HG02759 (cell line): ENCODE results near the gene STAB2.

ENCODE experiments used
- ATAC-seq: cut with Tn5 transposase; IDR thresholded peaks from one replicate; pipeline ENCODE4 v1.9.1; 2021; ENCODE audit warnings: mild to moderate bottlenecking, moderate library complexity; ENCODE audit not compliant: unreplicated experiment

Gene STAB2

DNA sequence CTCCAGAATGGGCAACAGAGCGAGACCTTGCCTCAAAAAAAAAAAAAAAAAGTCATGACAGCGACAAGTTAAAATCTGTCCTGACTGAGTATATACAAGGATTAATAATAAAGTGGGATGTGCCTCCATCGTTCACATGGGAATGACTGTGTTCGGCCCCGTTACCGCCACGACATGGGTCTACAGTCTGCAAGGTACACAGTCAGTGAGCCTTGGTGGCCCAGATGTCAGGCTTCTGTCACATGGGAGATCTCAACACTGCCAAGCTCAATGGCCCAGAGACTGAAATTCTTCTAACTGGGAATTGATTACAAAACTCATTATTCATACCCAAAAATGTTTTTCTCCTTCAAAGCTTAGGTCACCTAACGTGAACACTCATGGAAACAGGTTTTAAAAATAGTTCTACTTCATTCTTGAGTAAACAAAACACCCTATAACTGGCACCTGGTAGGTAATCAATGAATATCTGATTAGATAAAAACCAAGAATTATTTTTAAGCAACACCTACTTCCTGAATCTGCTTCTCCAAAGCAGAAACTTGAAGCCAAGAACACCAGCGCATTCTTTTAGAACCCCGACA, 188.0 kb downstream of the STAB2 start:
- no peak for ATAC-seq

DNA sequence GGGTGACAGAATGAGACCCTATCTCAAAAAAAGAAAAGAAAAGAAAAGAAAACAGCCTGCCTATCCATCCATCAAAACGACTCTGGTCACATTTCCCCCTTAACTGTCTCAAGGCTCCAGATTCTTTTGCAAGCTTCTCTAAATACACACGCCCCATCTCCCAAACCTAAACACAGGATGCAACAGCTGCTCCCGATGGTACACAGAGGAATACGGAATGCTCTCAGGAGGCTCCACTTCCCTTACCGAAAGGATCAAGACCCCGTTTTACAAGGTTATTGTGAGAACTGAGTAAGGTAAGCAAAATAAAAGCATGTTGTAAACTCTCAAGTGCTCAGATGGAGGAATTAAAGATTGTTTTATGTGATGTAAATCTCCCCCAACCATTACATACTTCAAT, 191.7 kb downstream of the STAB2 start:
- no peak for ATAC-seq

DNA sequence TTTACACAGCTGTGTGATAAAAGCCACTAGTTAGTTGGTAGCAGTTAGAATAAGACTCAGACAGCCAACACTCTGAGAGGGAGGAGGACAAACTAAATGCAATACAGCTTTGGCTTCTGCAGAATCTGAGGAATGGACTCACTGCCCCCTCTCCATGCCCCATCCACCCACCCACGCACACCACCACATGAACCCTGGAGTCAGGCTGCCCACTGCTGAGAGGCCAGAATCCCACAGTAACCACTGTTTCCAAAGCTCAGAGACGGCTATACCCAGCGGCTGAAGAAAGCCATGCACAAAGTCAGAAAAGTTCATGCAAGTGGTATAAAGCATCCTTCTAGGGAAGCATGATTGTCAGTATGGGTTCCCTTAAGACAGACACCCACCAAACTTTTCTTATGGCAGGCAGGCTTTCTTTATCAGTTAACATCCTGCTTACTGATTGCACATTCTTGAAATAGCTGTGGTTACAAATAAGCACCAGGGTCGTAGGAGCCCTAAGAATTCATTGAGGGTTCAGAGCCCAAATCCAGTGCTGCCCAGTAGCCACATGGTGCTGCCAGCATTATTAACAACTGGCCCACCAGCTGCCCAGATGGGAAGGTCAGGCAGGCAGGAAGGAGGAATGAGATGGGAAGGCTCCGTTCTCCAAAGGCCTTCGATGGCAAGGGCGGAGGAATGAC, 192.5 kb downstream of the STAB2 start:
- ATAC-seq, result no peak

DNA sequence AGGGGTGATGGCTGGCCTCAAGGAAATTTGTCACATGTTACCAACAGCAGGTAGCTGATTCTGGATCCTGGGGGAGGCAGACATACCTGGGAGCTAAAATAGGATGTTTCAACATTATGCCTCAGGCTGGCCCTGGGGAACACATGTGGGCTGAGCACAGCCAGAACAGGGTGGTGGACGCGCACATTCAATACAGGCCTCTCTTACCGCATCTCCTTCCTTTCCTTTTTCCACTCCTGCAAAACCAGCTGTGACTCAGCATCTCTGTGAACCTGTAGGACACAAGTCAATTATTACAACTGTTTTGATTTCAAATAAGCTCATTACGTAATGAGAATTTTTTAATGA, 193.0 kb downstream of the STAB2 start:
- no peak for ATAC-seq

DNA sequence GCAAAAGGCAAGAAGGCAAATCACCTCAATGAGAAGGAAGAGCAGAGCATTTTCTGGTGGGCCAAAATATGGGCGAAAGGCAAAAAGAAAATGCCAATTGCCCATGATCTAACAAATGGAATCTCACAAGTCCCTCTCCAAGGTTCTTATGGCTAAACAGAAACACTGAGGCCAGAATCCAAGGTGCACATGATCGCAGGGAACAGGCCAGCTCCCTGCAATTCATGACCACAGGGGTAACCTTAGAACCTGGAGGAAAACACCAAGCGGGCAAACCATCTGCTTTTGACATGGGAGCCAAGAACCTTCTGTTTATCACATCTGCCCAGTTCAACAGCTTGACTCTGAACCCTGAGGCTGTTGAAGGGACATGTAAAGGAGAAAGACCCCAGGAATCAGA, 193.9 kb downstream of the STAB2 start:
- ATAC-seq, result no peak

DNA sequence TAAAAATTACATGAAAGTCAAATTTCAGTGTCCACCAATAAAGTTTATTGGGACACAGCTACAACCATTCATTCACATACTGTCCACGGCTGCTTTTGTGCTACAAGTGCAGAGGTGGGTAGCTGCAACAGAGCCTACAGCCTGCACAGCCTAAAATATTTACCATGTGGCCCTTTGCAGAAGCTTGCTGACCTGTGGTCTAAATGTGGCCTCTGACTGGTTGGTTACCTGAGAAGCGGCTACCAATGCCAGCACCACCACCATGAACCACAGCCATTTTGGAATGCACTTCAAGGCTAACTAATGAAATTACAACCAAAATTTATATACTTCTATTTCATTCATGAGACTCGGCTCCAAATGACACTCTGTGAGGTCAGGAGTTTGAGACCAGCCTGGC, 195.3 kb downstream of the STAB2 start:
- no peak for ATAC-seq

DNA sequence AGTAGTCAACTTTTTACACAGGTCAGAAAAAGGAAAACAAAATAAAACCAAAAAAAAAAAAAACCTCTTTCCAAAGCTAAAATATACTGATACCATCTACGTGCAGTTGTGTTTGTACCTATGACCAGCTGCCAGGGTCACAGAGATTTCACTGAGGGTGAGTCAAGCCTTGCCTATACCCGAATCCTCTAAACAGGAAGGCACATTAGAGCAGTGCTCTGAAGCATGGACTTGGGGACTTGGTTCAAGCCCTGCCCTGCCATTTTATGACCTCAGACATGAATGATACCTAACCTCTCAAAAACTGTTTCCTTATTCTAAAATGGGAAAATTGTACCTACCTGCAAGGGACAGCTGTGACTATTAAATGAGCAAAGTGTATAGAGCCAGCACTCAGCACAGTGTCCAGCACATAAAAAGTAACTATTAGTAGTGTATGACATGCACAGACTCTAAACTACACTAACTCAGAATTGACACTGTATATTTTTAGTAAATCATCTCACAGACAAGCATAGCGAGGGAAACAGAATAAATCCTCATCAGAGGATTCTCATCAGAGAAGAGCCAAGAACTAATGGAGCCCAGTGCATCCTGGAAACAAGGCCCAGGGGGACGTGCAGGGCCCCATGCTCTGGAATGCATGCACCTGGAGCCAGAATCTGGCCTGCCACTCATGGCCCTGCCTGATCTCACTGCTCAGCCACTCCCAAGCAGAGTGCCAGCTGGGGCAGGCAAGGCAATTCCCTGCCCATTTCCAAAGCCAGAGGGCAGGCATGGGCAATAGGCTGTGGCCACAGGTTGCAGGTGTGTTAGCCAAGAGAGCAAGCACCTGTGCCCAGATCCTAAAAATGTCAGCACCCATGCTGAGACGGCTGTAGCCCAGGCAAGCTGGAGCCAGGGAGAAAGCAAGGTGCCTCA, 196.9 kb downstream of the STAB2 start:
- no peak for ATAC-seq

DNA sequence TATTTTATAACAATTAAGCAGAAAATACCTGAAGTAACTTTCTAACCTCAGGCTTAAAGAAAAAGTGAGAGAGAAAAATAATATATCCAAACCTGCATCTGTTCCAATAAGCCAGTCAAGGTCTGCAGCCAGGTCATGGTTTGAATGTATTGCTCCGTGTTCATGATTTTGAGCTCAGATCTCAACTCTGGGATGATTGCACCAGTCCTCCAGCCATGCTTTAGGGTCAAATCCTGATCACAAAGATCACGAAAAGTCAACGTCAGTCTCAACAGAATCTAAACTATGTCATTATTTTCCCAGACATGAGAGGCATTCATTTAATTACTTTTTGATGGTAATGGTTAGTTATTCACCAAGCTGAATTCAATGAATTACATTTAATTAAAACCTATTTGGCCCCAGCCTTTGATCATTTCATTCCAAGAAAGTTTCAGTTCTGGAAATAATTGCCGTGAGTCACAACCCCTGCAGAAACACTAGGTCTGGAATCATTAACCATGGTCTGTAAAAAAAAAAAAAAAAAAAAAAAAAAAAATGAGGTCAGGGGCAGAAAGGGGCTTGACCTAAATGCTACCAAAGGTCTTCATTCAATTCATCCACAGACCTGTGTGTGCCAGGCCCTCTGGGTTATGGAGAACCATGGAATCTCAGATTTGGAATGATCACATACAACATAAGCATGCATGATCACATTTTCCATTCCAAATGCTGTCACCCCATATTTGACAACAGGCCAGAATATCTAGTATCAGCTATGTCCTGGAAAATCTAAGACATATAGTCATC, 198.4 kb downstream of the STAB2 start:
- ATAC-seq, result no peak

DNA sequence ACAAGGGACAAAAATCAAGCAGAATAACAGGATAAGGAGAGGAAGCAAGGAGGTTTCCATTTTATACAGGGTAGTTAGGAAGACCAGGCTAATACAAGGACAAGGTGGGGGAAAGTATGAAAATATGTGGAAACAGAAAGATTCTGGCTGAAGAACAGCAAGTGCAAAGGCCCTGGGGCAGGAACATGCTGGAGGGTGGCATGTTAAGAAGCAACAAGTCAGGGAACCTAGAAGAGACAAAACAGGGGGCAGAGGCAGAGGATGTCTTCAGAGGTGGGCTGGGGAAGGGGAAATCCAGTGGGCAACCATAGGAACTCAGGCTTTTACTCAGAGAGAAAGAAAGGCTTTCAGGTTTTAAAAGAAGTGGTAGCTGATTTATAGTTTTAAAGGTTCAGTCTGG, 199.1 kb downstream of the STAB2 start:
- ATAC-seq, result no peak

DNA sequence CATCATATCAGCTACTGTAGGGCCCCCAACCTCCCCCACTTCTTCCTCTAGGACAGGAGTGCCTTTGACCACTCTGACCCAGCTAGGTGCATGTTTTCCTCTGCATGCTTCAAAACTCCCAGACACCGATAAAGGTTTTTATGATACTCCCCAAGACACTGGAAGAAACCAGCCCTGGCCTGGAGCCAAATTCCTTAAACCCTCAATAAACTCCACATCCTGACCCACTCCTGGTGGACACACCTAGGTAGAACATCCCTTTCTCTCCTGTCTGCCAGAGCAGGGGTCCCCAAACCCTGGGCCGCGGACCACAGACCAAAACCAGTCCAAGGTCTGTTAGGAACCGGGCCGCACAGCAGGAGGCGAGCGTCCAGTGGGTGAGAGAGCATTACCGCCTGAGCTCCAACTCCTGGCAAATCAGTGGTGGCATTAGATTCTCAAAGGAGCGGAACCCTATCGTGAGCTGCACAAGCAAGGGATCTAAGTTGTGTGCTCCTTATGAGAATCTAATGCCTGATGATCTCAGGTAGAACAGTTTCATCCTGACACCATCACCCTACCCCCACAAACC, 204.4 kb downstream of the STAB2 start:
- no peak for ATAC-seq

DNA sequence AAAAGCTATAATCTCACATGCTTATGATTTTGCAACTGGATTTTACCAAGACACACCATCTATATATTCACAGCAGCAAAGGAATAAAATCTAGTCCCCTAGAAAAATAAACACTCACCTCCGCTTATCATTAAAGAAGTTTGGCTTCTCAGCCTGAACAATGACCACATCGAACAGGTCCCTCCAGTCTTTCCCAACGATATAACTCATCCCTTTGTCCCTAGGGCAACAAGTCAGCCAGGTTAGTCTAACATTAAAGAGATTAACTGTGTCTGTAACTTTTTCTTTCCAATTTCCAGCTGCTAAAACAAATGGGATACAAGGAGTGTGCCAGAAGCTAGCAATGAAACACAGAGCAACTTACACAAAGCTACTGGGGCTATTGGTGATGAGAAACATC, 206.0 kb downstream of the STAB2 start:
- no peak for ATAC-seq

DNA sequence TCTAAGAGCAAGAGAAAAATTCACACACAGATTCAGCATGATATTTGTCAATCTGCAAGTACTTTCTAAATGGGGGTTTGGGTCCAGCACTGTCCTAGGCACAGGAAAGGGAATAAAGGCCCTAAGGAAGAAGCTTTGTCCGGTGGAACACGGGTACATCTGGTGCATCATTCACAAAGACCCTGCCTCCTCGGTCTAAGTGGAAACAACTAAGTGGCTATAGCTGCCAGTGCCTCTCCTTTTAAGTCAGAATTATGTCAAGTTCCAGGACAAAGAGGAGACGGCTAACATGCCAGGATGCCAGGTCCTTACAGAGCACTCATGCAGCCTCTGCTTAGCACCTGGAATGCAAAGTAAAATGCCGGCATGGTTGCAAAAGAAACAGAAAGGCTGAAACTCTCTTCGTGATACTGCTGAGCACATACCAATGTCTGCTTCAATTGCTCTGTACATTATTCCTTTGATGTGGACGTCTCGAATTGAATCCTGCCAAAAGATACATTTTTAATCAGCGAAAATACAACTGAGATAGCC, 206.5 kb downstream of the STAB2 start:
- no peak for ATAC-seq

DNA sequence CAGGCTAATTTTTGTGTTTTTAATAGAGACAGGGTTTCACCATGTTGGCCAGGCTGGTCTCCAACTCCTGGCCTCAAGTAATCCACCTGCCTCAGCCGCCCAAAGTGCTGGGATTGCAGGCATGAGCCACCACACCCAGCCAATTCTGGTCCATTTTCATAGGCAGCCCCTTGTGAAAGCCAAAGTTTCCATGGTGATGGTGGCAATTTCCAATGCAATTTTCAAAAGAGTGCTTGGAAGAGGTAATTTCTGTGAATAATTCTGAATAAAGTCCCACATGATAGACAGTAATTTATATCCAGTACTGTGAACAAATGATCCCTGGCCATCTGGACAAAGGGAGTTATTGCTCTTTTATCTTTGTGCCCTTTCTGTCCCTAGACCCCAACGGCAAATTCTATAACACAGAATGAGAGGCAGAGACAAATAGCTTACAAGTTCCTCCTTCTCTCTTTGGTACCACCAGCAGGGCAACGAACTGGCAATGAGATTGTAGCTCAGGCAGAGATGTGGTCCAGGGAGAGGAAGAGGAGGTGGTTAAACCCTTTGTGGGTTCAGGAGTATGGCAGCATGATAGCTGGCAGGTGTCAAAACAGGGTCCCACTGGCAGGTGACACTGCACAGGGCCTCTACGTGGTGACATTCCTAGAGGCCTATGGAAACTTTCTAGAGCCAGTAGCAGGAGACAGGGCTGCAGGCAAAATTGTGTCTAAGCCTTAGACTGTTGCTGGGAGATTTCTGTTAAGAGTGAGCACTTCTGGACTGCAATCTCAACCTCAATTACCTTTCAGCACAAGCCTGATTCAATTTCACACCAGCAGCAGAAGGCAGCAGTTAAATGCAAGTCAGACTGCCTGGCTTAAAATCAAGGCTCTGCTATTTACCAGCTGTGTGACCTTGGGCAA, 207.5 kb downstream of the STAB2 start:
- ATAC-seq, result no peak

DNA sequence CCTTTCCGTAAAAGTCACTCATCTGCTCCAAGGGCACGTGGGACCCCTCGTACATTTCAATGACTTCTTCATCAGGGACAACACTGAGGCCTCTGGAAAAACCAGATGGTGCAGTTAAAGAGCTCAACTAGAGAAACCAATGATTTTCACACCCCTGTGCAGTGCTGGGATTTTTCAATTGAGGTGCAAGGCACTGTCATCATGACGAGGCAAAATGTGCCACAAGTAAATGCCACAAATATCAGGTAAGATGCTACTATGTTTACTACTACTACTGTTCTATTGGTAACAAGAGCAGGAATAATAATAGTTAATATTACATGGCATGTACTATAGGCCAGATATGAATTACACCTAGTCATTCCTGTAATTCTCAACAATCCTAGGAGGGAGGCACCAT, 211.5 kb downstream of the STAB2 start:
- no peak for ATAC-seq

DNA sequence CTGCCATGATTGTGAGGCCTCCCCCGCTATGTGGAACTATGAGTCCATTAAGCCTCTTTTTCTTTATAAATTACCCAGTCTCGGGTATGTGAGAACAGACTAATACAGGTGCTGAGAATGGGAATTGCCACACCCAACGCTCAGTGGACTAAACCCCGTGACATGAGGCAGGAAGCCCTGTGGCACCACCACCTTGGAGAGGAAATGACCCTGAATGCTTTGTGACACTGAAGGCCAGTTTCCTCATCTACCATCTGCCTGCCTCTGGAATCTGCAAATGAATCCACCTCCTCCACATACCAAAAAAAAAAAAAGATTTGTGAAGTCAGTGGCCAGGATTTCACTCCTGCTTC, 212.4 kb downstream of the STAB2 start:
- no peak for ATAC-seq

DNA sequence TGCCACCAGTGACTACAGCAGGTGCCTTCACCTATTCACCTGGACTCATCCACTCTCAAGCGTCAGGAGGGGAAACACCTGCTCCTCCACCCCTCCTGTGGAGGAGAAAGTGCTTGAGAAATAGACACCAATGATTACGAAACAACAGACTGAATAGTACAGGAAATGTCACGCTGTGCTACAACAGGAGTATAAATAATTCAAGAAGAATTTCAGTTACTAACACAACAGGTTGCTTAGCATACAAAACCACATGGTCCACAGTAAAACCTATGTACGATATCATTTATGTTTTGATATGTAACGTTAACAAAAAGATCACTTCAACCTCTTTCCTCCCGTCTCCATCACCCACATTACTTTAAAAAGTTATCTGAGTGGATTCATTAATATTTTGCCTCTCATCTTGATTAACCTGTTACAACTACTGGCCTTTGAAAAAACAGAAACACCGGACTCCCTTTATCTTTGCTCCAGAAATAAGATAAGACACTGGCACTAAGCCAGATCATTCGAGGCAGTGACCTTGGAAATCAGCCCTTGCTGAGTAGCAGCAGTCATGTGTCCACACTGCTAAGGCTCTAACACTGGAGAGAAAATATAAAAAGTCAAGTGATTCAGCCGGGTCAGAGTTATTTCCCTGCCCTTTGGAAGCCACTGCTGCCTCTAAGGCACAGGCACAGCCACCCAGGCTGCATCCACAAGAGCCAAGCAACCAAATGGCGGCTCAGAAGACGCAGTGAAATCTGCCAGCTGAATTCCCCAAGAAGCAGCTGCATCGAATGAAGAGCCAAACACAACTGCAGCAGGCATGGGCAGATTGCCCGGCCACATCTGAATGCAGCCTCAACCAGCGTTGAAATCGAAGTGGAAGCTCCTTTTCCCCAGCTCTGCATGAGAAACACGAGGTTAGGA, 213.0 kb downstream of the STAB2 start:
- ATAC-seq, result no peak

DNA sequence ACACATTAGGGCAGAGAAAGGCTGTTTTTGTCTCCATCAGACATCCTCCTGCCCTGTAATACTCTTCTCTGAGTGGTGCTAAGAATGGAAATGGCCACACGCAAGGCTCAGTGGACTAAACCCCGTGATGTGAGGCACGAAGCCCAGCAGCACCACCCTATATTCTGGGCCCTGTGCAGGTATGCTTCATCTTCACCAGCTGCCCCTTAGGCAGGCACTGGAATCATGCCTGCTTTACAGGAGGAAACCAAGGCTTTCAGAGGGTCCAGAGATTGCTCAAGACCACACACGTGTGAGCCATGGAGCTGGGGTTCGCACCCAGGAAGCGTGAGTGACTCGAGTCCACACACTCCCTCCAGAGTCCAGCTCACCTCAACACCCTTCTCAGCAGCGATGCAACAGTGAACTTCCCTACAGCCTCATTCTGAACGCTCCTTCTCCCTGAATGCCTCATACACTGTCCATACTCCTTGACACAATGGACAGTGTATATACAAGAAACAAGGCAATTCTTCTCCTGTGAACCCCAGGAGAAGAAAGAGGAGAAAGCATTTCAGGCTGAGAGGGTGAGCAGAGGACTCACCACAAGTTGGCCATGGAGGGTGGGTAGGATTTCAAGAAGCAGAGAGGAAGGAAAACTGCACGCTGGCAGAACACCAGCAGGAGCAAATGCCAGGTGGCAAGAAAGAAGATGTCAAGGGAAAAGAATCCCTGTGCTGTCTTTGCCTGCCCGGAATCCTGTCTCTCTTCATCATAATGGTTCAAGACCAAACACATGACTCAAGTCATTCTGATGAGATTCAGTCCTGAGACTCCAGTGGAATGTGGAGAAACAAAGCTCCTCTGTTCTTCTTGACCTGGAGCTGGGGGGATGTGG, 214.9 kb downstream of the STAB2 start:
- ATAC-seq, result no peak

DNA sequence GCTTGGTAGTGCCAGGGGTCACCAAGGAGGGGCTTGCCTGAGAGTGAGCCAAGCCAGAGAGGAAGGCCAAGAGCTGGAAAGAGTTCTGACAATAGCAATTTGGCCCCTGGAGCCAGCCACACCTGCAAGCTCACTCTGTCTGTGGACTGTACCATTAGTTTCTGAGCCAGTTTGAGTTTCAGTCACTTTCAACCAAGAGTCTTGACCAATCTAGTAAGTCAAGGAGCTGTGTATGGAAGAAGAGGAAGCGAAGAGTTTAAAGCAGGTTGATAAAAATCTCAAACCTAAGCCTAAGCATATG, 215.5 kb downstream of the STAB2 start:
- ATAC-seq, result no peak
